NCI-H1436 treated with DMSO at 0.1 percent for 48 hours (cell line): ENCODE data around the gene ANTXR2.

Source experiments
- DNase-seq: peaks from one replicate; lab custom pipeline; 2025; lab: John Stamatoyannopoulos, UW

Gene ANTXR2

DNA sequence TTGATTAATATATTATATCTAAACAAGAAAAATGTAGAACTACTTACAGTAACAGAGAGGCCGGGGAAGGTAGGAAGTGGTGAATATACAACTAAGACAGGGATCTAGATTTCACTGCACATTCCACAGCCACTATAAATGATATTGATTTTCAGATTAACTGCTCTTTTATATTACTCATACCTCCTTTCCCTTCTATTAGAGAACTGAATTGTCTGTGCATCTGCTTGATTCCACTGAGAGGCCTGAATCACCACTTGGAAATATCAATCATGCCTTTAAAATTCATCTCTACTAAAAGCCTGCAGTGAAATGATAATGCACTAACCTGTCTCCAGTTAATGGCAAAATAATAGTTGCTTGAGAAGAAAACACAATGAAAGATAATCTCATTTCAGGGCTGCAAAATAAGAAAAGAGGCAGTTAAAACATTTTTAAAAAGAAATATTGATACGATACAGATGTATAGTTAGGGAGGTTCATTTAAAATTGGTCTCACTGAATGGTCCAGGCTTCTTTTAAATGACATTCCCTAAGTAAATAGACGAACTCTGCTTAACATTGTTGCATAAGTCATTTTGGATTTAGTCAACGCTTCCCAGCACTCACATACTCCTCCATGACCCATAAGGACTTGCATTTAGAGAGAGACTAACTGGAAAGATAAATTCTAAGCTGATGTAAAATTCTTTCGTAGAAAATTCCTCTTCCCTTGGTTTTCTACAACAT is 3.8 kb downstream of the ANTXR2 start:
- DNase-seq: no peak

DNA sequence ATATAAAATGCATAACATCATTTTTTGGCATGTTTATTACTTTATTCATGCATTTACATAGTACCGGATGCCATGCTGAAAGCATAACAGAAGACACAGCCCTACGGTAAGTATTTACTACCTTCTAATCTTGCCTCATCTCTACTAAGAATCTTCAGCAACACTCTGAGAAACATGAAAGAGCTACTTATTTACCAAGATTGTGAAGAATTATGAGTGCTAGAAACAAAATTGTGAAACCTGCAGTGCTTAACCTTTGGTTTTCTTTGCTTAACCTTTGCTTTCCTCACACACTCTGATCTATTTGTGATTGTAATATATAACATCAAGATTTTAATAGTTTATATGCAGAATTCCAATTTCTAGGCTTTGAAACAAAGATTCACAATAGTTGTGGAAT is 7.4 kb downstream of the ANTXR2 start:
- no peak for DNase-seq

DNA sequence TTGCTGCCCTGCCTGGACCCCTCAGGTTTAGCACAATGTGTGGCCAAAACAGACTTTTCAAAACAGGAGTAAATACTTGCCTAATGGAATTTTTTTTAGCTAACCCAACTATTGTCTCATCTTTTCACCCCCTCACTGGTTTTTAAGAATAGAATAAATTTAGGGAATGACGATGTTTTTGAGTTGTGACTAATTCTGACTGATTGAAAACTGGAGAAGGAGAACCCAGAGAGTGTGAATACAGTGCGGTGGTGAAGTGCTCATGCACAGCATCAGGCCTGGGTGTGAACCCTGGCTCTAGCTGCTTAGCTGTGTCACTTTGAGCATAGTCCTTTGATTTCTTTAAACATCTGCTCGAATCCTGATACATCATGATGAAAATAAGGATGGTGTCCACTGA is 10.5 kb downstream of the ANTXR2 start:
- no peak for DNase-seq

DNA sequence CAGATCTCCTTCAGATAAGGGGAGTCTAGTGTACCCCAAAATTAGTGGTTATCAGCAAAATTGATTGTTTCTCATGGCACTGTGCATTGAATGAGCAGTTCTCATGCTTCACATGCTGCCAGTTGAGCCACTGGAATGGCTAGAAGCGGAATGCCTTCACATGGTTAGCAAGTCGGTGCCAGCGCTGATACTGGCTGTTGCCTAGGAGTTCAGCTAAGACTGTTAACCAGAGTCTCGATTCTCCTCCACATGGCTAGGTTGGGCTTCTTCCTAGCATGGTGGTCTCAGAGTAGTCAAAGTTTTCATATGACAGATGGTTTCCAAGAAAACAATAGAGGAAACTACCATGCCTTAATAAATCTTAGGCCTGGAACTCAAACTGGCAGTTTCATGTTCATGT is 12.2 kb downstream of the ANTXR2 start:
- DNase-seq: no peak

DNA sequence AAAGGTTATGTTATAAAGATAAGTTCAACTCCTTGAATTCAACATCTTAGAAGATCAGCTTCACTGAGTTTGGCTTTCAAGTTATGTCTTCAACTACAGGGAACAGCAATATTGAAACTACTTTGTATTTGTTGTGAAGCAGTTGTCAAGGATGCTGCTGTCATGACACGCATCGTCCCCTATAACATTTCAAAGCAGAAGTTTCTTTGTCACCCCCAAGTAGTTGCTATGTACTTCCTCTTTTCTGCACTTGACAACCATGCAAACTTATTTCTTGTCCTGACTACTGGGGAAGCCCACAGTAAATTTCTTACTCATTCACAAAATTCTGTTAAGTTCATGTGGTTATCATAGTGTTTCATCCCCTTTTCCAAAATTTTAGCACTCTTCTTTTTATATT is 14.3 kb downstream of the ANTXR2 start:
- DNase-seq: no peak

DNA sequence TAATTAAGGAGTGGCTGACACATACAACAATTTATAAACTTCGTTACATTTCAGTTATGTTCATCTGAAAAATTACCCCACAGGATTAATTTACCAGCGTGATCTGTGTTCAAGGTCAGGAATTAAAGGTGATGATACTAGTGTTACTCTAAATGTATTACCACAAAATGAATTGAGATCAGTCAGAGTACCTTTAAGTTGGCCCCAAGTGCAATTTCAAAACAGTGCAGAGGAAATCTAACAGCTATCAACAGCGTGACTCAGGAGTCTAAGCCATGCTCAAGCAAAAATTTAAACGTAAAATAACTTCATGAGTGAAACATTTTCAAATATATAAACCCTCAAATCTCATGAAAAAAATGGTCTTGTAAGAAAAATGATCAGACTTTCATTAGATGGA is 18.7 kb downstream of the ANTXR2 start:
- no peak for DNase-seq

DNA sequence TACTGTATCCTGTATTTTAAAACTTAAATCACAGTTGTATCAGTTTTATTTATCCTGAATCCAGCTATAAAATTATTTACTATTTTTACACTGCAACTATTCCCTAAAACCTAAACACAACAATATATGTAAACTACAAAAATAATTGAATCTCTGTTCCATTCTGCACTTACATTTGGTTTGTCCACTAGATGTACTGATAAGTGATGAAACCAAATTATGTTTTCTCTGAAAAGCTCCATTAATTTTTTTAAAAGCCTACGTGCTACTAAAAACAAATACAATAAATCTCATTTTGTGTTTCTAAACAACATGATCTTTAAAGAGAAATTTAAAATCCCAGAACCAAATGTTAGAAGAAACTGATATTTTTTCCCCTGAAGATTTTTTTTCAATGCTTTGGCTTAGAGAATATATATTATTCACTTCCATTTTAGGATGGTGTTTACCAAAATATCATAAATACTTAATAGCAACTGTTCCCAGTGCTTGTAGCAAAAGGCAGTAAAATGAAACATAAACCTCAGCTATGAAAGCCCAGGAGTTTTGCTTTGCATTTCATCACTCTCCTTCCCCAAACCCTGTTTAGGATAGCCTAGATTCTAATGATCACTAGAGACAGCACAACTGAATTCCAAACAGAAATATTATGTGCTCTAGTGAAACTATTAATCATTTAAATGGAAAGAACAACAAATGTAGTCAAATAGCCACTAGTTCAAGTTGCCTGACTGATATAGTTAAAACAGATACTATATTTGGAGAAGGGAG is 19.7 kb downstream of the ANTXR2 start:
- no peak for DNase-seq

DNA sequence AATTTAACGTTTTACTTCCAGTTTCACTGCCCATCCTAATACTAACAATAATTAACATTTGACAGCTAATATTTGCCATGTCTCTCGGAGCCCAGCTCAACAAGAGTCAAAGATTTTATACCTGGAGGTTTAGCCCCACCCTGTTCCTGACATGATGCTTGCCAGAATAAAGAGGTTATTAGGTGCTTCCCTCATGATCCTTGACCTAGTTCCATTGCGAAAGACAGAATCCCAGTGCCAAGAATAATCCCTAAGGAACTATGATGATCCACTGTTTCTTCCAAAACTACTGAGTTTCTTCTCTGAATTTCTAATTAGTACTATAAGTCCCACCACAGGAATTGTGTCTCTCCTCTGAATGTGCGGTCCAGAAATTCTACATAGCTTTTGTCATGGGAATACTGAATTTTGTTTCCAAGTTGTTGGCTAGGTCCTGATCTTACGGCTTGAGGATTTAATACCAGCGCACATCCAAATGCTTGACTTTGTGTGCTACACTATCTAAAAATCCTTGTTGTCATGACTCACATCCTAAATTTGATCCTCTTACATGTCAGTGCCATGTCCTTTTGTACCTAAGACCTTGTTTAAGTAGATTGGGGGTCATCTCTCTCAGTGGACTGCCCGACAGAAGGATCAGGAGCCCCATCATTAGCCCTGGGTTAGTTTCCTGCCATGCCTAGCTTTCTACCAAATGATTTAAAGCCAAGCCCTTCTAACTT is 23.1 kb downstream of the ANTXR2 start:
- no peak for DNase-seq

DNA sequence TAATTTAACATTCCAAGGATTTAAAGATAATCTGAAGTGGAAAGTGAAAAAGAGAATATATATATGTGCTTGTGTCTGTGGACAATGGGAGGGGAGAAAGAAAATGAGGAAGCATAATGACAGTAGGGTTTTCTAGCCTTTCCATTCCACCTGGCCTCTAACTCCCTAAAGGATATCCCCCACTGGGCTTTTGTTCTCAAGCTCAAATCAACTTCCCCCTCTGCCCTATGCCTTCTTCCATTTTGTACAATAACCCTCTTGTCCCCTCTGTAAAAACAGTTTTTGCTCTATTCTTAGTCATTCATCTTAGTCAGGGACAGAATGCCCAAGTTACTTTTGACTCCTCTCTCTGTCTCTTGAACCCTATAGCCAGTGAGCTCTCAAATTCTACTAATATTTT is 23.6 kb downstream of the ANTXR2 start:
- DNase-seq: no peak

DNA sequence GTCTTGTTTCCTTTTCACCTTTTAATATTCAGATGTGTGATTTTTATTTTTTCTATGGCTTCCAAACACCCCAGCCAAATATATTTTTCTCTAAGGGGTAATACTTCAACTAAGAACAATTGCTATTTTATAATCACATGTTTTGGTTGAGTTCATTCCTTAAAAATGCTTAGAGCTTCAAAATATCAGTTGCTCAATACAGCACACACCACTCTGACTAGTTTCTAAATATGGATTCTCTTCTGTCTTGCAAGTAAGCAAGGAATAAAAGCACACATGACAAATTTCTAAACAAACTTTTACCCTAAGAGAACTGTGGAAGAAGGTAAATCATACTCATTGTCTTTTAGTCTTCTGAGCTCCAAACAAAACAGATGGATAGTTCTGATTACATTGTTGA is 27.2 kb downstream of the ANTXR2 start:
- DNase-seq: no peak

DNA sequence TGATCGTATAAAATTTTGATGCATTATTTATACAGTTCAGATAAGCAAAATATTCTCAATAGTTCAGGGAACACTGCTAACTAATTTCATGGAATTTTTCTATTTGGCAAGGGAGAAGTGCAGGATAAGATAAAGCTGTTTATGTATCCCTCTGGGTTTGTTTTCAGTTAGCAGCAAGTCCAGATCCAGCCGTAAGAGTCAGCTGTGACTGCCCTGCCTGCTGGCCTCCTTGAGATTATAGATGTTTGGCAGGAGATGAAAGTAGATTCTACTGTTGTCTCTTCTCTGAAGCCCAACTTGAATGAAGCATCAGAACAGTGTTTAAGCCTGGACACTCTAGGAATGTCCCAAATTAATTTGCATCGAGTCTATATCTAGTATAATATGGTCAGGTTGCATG is 29.5 kb downstream of the ANTXR2 start:
- no peak for DNase-seq

DNA sequence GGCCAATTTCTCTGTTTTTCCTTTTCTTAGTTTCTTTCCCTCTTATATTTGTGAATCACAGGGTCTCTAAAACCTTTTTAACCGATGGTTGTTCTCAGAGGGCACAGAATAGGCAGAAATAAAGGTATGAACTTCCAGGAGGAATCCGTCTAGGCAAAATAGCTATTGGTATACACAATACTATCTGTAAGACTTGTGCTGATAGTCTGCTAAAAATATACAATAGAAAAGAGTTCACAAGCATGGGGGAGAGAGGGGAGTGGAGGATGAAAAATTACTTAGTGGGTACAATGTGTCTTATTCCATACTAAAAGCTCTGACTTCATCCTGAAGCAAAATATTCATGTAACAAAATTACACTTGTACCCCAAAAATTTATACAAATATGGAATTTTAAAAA is 30.2 kb downstream of the ANTXR2 start:
- DNase-seq: no peak

DNA sequence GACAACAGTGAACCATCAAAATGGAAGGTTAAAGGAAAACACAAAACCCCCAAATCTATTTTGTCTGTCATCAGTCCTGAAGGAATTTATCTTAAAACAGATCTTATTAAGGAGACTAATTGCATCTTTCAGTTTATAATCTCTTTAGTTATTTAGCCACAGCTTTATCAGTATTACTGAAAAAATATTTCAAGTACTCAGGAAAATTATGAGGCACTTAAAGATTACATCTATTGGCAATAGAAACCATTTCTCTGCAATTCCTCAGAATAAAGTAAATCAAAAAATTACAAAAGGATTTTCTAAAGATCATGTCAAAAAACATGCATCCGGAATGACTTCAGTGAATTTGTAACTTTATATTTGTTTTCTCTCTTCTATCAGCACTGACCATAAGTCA is 35.2 kb downstream of the ANTXR2 start:
- no peak for DNase-seq

DNA sequence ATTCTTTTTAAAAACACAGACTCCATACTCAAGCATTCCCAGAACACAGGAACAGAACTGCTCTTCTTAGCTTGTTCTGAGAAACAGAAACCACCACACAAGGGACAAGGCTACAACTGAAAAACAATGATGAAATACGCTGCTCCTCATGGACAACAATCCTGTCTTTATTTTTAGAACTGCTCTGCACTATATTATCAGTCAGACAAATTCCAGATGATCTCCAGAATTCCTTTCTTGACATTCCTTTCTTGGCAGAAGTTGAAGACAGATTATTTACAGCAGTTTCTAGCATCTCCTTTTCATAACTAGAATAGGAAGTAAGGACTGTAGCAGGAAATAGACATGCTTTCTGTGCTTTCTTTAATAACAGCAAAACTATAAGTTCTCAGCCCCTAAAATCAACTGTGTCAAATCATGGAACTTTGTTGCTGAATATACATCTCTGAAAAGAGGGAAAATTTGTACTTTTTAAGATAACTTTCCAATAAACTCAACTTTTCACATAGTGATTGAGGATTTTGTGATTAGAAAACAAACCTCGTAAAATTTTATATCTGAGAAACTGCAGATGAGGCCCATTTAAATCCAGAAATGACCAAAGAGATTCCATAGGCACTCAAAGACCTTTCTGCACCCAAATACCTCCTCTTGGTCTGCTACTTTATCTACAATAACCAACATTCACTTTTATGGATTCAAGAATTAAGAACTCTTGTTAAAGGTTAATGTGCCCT is 35.9 kb downstream of the ANTXR2 start:
- DNase-seq: no peak

DNA sequence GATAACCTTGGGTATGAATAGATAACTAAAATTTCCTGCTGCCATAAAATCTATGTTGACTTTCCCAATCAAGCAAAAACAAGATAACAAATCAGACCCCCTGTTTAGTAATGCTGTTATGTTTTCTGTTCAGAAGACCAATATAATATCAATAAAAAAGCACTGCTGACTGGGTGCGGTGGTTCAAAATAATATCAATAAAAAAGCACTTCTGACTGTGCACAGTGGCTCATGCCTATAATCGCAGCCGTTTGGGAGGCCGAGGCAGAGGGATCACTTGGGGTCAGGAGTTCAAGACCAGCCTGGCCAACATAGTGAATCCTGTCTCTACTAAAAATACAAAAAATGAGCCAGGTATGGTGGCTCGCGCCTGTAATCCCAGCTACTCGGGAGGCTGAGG is 36.7 kb downstream of the ANTXR2 start:
- DNase-seq: no peak

DNA sequence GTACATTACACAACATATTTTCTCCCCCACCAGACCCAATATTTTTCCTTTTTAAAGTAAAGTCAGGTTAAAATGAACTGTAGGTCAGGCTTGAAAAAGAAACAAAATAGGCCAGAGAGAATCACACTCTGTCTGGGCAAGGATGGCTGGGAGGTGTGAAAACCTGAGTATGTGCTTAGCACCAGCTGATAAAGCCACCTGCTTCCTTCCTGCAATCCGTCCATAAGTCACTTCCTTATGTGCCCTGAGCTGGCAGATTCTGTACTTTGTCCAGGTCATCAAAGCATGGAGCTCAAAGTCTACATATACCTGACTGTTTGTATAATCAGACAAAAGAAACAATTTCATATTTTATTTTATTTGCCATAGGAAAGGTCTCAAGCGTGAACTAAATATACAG is 37.7 kb downstream of the ANTXR2 start:
- DNase-seq: no peak

DNA sequence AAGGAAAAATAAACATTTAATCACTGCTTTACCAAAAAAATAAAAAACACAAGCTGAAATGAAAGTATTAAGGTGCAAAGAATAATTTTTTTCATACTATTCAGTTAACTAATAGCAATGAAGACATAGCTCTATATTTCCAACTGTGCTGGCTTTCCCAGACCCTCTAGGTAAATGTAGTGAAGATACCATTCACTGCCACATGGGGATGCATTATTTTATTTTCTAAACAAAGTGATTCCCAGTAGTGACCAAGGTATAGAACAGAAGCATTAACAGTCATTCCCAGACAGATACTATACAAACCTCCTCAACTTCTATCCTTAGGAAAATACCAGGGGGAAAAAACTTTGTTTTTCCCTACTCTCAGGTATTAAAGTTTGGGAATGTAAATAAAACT is 39.4 kb downstream of the ANTXR2 start:
- DNase-seq: no peak

DNA sequence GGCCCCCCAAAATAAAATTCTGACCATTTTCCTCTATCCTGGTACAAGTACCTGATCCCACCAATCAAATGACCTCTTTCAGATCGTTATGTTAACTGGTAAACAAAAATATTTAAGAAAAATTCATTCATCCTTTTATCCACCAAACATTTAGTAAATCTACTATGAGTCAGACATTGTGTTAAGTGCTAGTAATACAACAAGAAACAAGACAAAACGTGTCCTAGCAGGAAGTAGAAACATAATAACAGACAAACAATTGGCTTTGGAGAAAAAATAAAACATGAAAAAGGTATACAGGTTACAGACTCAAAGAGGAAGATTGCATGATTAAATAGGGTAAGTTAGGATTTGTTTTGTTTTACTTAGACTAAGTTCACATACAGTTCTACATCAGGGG is 43.7 kb downstream of the ANTXR2 start:
- no peak for DNase-seq

DNA sequence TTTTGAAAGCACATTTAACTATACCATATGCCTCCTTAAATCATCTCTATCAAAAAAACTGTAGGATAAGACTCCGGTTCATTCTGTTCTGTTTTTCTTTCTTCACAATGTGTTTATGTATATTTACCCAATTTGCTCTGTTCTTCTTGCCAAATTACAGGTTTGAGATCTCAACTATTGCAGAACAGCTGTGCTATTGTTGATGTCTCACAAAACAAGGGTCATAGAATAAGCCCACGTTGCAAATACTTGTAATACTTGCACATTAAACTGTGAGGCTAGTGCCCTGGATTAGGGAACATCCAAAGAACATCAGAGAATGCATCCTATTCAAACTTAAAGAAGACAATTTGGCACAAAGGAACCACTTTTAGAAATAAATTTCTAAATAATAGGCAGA is 45.4 kb downstream of the ANTXR2 start:
- DNase-seq: no peak

DNA sequence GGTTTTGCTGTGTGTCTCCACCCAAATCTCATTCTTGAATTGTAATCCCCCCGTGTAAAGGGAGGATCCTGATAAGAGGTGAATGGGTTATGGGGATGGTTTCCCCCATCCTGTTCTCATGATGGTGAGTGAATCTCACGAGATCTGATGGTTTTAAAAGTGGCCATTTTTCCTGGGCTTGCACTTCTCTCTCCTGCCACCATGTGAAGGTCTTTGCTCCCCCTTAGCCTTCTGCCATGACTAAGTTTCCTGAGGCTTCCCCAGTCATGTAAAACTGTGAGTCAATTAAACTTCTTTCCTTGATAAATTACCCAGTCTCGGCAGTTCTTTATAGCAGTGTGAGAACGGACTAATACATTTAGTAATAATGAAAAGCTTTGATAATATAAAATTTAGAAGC is 46.9 kb downstream of the ANTXR2 start:
- no peak for DNase-seq

DNA sequence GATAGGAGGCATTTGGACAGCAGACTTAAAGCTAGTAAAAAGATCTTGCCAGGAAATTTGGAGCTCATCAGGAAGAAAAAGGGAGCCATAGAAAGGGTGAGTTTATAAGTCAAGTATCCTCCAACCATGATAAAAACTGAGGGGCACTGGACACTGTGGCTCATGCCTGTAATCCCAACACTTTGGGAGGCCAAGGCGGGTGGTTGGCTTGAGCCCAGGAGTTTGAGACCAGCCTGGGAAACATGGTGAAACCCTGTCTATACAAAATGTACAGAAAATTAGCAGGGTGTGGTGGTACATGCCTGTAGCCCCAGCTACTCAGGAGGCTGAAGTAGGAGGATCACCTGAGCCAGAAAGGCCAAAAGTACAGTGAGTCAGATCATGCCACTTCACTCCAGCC is 48.7 kb downstream of the ANTXR2 start:
- no peak for DNase-seq

DNA sequence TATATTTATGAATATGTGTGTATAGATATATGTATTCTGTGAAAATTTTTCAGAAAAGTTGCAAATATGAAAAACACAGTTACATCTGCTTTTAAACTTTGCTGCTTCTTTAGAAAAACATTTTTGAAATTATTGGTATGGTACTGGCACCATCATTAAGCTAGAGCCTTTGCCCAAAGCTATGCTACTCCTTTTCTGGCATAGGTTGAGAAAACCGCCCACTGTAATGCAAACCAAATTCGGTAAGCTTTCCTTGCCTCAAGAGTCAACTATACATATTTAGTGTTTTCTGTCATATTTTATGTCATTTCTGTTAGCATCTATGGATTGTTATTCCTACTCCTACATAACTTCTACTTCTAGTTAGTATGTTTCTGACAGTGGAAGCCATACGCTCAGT is 50.7 kb downstream of the ANTXR2 start:
- DNase-seq: no peak
